Nucleus accumbens (tissue), 56 donors: ENCODE data around the gene UCHL5.
"Not testable (repeated sequence)": the region's sequence is repeated elsewhere in the genome, so short reads cannot be mapped to it uniquely, and the experiment has no call there.

ENCODE experiments used
- DNase-seq, 56 donors: peaks; one replicate each; lab custom pipeline; 2025; lab: John Stamatoyannopoulos, UW

Gene UCHL5

GRCh38 chr1:193014400-193014799 lies 44.8 kb downstream of the UCHL5 start:
- DNase-seq: no peak

- DNase-seq: no peak
Measured at GRCh38 chr1:193013707-193014106, 45.5 kb downstream of the UCHL5 start.

DNA sequence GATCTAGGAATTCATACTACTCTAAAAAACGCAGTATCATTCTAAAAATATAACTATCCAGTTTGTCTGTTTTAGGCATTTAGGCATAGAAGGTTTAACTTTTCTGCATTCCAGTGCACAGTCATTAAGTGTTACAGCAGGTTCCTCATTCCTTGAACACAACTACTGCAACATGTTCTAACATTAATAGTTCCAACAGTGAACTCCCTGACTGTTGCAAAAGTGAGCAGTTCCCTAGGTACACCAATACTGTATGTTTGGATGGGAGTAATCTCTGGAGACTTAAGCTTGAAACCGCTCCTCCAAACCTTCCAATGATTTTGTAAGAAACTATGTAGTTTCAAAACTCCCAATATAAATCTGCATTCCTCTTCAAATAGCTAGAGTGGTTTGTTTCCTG lies 46.2 kb downstream of the UCHL5 start:
- DNase-seq: no peak

DNA sequence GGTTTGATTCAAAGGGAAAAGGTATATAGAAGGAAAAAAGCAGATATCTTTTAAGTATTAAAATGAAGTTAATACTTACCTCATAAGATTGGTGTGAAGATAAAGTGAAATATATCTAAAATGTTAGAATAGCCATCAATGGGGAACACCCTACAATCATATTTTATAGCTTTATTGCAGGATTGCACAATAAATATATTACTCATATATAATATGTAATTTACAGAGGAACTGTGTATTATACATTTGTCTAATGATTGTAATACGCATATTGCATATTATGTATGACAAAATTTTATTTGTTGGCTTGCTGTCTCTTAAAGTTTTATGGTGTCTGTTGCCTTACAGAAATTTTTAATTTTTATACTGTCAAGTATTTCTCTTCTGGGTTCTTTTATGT lies 47.8 kb downstream of the UCHL5 start:
- no peak for DNase-seq

GRCh38 chr1:193009501-193009900 lies 49.7 kb downstream of the UCHL5 start:
- DNase-seq: no peak

GRCh38 chr1:193005785-193006184 lies 53.4 kb downstream of the UCHL5 start:
- no peak for DNase-seq

- DNase-seq: no peak
Measured at GRCh38 chr1:192998536-192998935, 60.6 kb downstream of the UCHL5 start.

DNA sequence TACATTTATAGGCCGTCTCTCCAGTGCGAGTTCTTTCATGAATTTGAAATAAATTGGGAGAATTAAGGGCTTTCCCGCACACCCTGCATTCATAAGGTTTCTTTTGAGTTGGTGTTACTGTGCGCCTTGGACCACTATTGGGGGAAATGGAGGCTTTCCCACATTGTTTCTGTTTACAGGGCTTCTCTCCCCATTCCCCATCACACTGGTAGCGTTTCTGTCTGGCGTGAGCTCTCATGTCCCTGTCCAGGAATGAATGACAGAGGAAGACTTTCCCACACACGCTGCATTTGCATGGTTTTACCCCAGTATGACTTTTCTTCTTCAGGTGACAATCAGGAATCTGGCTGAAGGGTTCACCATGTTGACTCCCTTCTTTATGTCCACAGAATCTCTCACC lies 65.0 kb downstream of the UCHL5 start:
- DNase-seq: no peak

- DNase-seq: no peak
Measured at GRCh38 chr1:192993426-192994085, 65.6 kb downstream of the UCHL5 start.

GRCh38 chr1:192986748-192987334 lies 72.3 kb downstream of the UCHL5 start:
- not testable (repeated sequence) for DNase-seq

DNA sequence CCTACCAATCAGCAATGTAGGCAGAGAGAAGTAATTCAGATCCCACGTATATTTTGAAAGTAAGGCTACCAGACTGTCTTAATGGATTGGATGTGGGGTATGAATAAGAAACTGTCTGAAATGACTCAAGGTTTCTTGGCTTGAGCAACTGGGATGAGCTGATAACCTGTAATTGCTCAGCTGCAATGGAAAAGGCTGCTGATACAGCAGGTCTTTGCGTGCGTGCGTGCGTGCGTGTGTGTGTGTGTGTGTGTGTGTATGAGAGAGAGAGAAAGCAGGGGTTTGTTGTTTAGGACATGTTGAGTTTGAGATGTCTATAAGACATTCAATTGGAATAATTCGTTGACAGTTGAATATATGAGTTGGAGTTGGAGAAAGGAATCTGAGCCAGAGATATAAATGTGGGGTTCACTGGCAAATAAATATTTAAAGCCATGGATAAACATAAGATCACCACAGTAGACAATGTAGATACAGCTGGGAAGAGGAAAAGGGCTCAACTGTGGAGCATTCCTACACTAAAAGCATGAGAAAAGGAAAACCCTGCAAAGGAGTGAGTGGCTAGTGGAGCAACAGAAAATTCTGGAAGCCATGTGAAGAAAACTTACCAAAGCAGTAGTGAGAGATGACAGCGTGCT lies 72.9 kb downstream of the UCHL5 start:
- no peak for DNase-seq

DNA sequence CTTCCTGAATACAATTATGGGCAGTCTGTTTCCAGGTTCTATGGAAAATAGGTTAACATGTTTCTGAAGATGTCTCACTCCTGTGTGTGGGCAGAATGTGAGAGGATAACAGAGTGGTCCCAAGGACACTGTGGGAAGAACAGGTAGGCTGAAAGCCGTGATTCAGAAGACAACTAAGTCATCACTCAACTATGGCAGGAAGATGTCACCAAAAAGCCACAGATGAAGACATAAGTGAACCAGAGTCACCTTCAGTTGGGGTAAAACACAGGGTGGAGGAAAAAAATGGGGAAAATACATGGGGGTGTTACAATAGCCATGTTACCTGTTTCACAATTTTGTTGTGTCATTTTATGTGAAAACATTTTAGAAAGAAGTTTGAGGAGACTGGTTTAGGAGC lies 75.1 kb downstream of the UCHL5 start:
- no peak for DNase-seq

DNA sequence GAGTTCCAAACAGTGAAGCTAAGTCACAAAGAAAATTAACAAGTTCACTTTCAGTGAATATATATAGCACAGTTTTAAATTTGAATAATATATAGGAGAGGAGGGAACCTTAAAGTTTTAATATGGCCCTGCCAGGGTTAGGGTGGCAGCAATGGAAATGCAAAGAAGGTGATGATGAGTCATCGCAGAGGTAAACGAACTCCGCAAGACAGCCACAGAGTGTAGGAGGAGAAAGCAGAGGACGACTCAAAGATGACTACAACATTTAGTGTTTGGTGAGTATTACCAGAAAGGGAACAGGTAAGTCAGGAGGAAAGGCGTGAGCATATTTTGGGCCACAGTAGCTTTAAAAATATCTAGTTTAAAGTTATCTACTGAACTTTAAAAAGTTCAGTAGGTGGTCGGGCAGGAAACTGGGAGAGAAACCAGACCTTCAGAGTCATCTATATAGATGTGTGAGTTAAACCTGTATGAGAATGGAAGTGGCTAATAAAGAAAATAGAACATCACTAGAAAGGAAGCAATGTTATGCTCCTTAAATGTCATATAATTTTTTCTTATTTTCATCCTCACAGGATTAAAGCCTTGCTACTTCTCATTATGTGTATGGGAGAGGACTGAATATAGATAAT lies 75.7 kb downstream of the UCHL5 start:
- no peak for DNase-seq

- no peak for DNase-seq
Measured at GRCh38 chr1:192980856-192981255, 78.3 kb downstream of the UCHL5 start.

DNA sequence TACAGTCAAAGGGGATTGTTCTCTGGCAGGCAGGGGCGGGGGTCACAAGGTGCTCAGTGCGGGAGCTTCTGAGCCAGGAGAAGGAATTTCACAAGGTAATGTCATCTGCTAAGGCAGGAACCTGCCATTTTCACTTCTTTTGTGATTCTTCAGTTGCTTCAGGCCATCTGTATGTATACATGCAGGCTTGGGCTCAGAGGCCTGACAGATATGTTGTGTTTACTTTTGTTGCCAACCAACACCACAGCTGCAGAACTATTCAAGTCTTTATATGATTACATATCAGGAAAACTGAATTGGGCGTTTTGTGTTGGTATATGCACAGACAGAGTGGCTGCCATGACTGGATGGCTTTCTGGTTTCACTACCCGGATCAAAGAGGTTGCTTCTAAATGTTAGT lies 78.8 kb downstream of the UCHL5 start:
- not testable (repeated sequence) for DNase-seq

GRCh38 chr1:192979542-192979941 lies 79.6 kb downstream of the UCHL5 start:
- no peak for DNase-seq

DNA sequence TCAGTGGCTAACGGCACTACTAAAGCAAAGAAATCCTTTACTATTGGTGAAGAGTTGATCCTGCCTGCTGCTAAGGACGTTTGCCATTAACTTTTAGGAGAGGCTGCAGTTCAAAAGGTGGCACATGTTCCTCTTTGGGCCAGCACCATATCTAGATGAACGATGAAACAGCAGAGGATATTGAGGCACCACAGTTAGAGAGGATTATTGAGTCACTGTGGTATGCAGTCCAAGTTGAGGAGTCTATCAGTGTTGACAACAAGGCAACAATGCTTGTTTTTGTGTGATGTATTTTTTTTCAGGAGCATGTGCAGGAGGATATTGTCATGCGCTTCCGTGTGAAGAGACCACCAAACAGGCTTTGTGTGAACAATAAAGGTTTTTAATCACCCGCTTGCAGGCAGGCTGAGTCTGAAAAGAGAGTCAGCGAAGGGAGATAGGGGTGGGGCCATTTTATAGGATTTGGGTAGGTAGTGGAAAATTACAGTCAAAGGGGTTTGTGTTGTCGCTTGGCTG lies 80.9 kb downstream of the UCHL5 start:
- no peak for DNase-seq

DNA sequence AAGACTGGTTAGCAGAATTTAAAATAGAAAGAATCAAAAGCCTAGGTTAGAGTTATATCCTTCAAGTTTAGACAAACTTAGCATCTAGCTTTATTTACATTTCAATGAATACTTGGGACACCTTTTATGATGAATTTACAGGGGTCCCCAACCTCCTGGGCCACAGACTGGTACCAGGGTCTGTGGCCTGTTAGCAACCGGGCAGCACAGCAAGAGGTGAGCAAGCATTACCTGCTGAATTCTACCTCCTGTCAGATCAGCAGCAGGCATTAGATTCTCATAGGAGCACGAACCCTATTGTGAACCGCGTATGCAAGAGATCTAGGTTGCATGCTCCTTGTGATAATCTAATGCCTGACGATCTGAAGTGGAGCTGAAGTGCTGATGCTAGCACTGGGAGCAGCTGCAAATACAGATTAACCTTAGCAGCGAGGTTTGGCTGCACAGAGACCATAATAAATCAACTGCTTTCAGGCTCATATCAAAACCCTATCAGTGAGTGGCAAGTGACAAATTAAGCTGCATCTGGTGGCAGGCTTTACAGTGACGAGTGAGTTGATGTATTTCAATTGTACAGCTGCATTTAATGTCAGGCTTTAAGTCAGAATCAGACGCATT lies 82.0 kb downstream of the UCHL5 start:
- DNase-seq: no peak

GRCh38 chr1:192976576-192976975 lies 82.6 kb downstream of the UCHL5 start:
- DNase-seq: no peak

DNA sequence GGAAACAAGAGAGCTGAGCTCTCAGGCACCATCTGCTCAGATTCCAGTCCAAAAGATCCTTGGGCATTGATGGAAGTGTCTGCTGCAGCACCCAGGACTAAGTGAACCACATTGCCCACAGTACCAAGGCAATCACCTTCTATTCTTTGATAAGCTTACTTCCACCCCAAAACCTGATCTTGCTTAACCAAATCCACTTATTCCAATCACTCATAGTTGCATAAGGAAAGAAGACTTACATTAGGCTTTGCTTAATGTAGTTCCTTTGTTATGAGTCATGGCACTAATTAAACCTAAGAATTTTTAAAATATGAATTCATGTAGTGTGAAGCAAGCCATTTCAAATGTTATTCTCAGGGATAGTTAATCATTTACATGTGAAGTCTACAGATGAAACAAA lies 84.5 kb downstream of the UCHL5 start:
- no peak for DNase-seq

DNA sequence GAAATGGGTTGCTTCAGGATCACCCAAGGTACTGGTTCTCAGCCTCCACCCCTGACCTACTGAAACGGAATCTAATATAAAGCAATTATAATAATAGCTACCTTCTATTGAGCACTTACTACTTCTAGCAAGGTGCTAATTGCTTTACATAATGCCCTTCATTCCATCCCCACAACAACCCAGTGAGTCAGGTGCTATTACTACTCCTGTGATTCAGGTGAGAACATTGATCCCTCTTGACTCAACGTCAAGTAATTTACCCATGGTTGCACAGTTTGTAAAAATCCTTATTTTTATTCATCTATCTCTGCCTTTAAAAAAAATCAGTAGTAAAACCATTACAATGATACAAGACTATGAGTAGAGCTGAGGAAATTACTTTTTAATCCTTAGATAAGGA lies 85.2 kb downstream of the UCHL5 start:
- DNase-seq: no peak
